Hepatocyte (in vitro differentiated cells): ENCODE data around the gene CACNA1C.

Experiments
- EZH2phosphoT487 ChIP-seq: fragments of 200-600 bp; sonication (generic); IDR thresholded peaks from one replicate; pipeline ENCODE4 v1.6.1; 2018; ENCODE audit warnings: antibody characterized with exemption, mild to moderate bottlenecking, low read depth, moderate library complexity; ENCODE audit not compliant: unreplicated experiment, severe bottlenecking
- TF ChIP-seq, protein P1 (sequence below): fragments of 200-600 bp; sonication (generic); IDR thresholded peaks from 2 replicates; pipeline ENCODE4 v1.5.1; 2016; ENCODE audit warnings: antibody characterized with exemption, mild to moderate bottlenecking; ENCODE audit not compliant: poor library complexity

DNA sequence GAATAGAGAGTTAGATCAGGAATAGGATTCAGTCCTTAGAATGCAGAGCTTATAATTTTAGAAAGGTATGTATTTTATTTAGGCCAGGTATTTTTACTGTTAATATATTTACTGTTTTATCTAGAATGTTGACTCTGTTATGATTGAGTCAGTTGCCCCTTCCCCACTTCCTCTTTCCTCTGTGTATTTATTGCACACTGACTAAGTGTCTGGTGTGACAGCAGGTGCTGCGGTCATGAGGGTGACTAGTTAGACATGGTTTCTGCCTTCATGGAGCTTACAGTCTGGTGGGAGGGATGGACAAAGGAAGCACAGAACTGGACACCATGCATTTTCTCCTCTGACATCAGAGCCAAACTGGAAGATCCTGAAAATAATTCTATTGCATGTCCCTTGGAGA is 159.8 kb downstream of the CACNA1C start:
- TF ChIP-seq, protein P1, sequence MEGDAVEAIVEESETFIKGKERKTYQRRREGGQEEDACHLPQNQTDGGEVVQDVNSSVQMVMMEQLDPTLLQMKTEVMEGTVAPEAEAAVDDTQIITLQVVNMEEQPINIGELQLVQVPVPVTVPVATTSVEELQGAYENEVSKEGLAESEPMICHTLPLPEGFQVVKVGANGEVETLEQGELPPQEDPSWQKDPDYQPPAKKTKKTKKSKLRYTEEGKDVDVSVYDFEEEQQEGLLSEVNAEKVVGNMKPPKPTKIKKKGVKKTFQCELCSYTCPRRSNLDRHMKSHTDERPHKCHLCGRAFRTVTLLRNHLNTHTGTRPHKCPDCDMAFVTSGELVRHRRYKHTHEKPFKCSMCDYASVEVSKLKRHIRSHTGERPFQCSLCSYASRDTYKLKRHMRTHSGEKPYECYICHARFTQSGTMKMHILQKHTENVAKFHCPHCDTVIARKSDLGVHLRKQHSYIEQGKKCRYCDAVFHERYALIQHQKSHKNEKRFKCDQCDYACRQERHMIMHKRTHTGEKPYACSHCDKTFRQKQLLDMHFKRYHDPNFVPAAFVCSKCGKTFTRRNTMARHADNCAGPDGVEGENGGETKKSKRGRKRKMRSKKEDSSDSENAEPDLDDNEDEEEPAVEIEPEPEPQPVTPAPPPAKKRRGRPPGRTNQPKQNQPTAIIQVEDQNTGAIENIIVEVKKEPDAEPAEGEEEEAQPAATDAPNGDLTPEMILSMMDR, result no peak
- TF ChIP-seq EZH2phosphoT487, result no peak
